ENCODE data around the gene SPNS1.
A peak's percentile ranks its signal among the peaks of the same experiment; 100 is the strongest.
"Not testable (repeated sequence)": the region's sequence is repeated elsewhere in the genome, so short reads cannot be mapped to it uniquely, and the experiment has no call there.

SPNS1 gene

GRCh38 chr16:28987170-28987853, 12.7 kb downstream of the SPNS1 start:
- H3K27ac ChIP-seq = no peak overlapping the region
- no peak for DNase-seq (ENCODE audit: low read depth, low spot score)

GRCh38 chr16:28989363-28989762, 14.8 kb downstream of the SPNS1 start:
- no peak overlapping the region for H3K27ac ChIP-seq

GRCh38 chr16:28990375-28991040, 15.9 kb downstream of the SPNS1 start:
- no peak overlapping the region for H3K27ac ChIP-seq

More at GRCh38 chr16:28989363-28989762, 14.8 kb downstream of the SPNS1 start:
- no peak for DNase-seq (ENCODE audit: low read depth, low spot score)

GRCh38 chr16:28991687-28992086, 17.1 kb downstream of the SPNS1 start:
- no peak for DNase-seq (ENCODE audit: low read depth, low spot score)
- no peak overlapping the region for H3K27ac ChIP-seq

More at GRCh38 chr16:28990375-28991040, 15.9 kb downstream of the SPNS1 start:
- DNase-seq (ENCODE audit: low read depth, low spot score) = no peak

GRCh38 chr16:28992496-28992895, 17.9 kb downstream of the SPNS1 start:
- DNase-seq (ENCODE audit: low read depth, low spot score) = no peak
- no peak overlapping the region for H3K27ac ChIP-seq

GRCh38 chr16:28998837-28999236, 24.3 kb downstream of the SPNS1 start:
- H3K27ac ChIP-seq = no peak overlapping the region
- DNase-seq (ENCODE audit: low read depth, low spot score) = no peak

- no peak overlapping the region for H3K27ac ChIP-seq
- DNase-seq (ENCODE audit: low read depth, low spot score) = no peak
Measured at GRCh38 chr16:28999577-28999976, 25.0 kb downstream of the SPNS1 start.

GRCh38 chr16:29000019-29000418, 25.4 kb downstream of the SPNS1 start:
- no peak for DNase-seq (ENCODE audit: low read depth, low spot score)
- H3K27ac ChIP-seq = no peak overlapping the region

- peak; percentile 8 for DNase-seq (ENCODE audit: low read depth, low spot score)
- not testable (repeated sequence) for H3K27ac ChIP-seq
Measured at GRCh38 chr16:29004496-29005139, 30.0 kb downstream of the SPNS1 start.

- DNase-seq (ENCODE audit: low read depth, low spot score) = no peak
- no peak overlapping the region for H3K27ac ChIP-seq
Measured at GRCh38 chr16:29007730-29008593, 33.4 kb downstream of the SPNS1 start.

GRCh38 chr16:29009050-29009837, 34.7 kb downstream of the SPNS1 start:
- DNase-seq (ENCODE audit: low read depth, low spot score) = no peak

GRCh38 chr16:29009838-29010166, 35.2 kb downstream of the SPNS1 start:
- no peak overlapping the region for H3K27ac ChIP-seq
- DNase-seq (ENCODE audit: low read depth, low spot score) = no peak

More at GRCh38 chr16:29009050-29009837, 34.7 kb downstream of the SPNS1 start:
- H3K27ac ChIP-seq = no peak overlapping the region

GRCh38 chr16:29011112-29011511, 36.5 kb downstream of the SPNS1 start:
- no peak overlapping the region for H3K27ac ChIP-seq

GRCh38 chr16:29011851-29012250, 37.3 kb downstream of the SPNS1 start:
- H3K27ac ChIP-seq = no peak overlapping the region
- DNase-seq (ENCODE audit: low read depth, low spot score) = no peak

More at GRCh38 chr16:29011112-29011511, 36.5 kb downstream of the SPNS1 start:
- DNase-seq (ENCODE audit: low read depth, low spot score) = no peak

GRCh38 chr16:29012913-29013553, 38.5 kb downstream of the SPNS1 start:
- no peak overlapping the region for H3K27ac ChIP-seq
- DNase-seq (ENCODE audit: low read depth, low spot score) = no peak

- no peak overlapping the region for H3K27ac ChIP-seq
- no peak for DNase-seq (ENCODE audit: low read depth, low spot score)
Measured at GRCh38 chr16:29014561-29015069, 40.0 kb downstream of the SPNS1 start.

- DNase-seq (ENCODE audit: low read depth, low spot score) = no peak
- H3K27ac ChIP-seq = no peak overlapping the region
Measured at GRCh38 chr16:29022196-29022595, 47.6 kb downstream of the SPNS1 start.

- DNase-seq (ENCODE audit: low read depth, low spot score) = no peak
- H3K27ac ChIP-seq = no peak overlapping the region
Measured at GRCh38 chr16:29023279-29024277, 49.0 kb downstream of the SPNS1 start.
